ENCODE data around the gene COL27A1.

DNA sequence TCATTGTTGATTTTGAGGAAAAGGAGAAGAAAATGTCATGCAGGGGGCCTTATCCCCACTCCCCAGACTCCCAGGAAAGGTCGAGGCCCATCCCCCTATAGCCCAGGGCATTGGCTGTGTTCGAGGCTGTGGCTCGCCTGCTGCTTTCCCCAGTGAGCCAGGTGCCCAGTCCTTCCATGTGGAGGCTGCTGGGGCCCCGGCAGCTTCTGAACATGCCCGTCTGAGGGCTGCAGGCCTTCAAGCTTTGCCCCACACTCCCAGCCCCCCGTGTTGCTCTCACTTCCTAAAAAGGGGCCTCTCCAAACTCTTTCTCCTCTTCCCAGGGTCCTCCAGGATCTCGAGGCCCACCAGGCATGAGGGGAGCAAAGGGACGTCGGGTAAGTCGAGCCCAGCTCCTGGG, 102.9 kb downstream of the COL27A1 start:
- TF ChIP-seq POLR2AphosphoS5 (IDR thresholded peaks at IDR 0.05) (no peak), CTCF (IDR thresholded peaks at IDR 0.05) (no peak), POLR2A (IDR thresholded peaks at IDR 0.05) (no peak), EP300 (IDR thresholded peaks at IDR 0.05; ENCODE audit: low read depth) (no peak)

Measured in transverse colon (tissue), 4 donors.